Neural cell (in vitro differentiated cells): ENCODE measurements around the gene TRIM59. TPM values are rescaled to one million over a fixed set of nuclear protein-coding genes. Genes with fewer than 3 reads are reported as not detected.

Experiments
- H2AFZ ChIP-seq: fragments of 200-600, 300-800 bp; sonication (generic), shearing (Covaris generic); 2 replicates; pipeline ENCODE4 v1.6.0; 2014; ENCODE audit warnings: low read depth, mild to moderate bottlenecking, antibody characterized with exemption, low read length, moderate library complexity
- H3F3A ChIP-seq: fragments of 200-600 bp; shearing (Covaris generic); 2 replicates; pipeline ENCODE4 v1.6.1; 2016; ENCODE audit warnings: mild to moderate bottlenecking, moderate library complexity, mixed read lengths, antibody characterized with exemption, low read length; ENCODE audit not compliant: insufficient read depth, poor library complexity, severe bottlenecking
- H3K27ac ChIP-seq: fragments of 200-600, 300-800 bp; sonication (generic), shearing (Covaris generic); 2 replicates; pipeline ENCODE4 v1.5.1; 2014; ENCODE audit warnings: mild to moderate bottlenecking, low read length, moderate library complexity
- H3K27me3 ChIP-seq: fragments of 300-800, 200-600 bp; sonication (generic), shearing (Covaris generic); 2 replicates; pipeline ENCODE4 v1.6.0; 2014; ENCODE audit warnings: mild to moderate bottlenecking, low read depth, low read length, moderate library complexity; ENCODE audit not compliant: insufficient read depth
- H3K36me3 ChIP-seq: fragments of 300-800, 200-600 bp; sonication (generic), shearing (Covaris generic); 2 replicates; pipeline ENCODE4 v1.5.1; 2014; ENCODE audit warnings: mild to moderate bottlenecking, antibody characterized with exemption, low read length, moderate library complexity; ENCODE audit not compliant: insufficient read depth
- H3K4me2 ChIP-seq: fragments of 300-800, 200-600 bp; sonication (generic), shearing (Covaris generic); 2 replicates; pipeline ENCODE4 v1.6.0; 2014; ENCODE audit warnings: mild to moderate bottlenecking, low read length
- H3K4me3 ChIP-seq: fragments of 300-800, 200-600 bp; sonication (generic), shearing (Covaris generic); 2 replicates; pipeline ENCODE4 v1.5.1; 2014; ENCODE audit warnings: mild to moderate bottlenecking, low read length, moderate library complexity
- H3K79me2 ChIP-seq: fragments of 200-600 bp; shearing (Covaris generic); replicated peaks from 2 replicates; pipeline ENCODE4 v1.6.0; 2014; ENCODE audit warnings: mild to moderate bottlenecking, low read length, moderate library complexity; ENCODE audit not compliant: insufficient read depth
- H3K9ac ChIP-seq: fragments of 300-800, 200-600 bp; sonication (generic), shearing (Covaris generic); 2 replicates; pipeline ENCODE4 v1.6.1; 2016; ENCODE audit warnings: mild to moderate bottlenecking, low read length, mixed read lengths
- H3K9me2 ChIP-seq: fragments of 200-600 bp; shearing (Covaris generic); 2 replicates; pipeline ENCODE4 v1.6.1; 2016; ENCODE audit warnings: mild to moderate bottlenecking, low read length, mixed read lengths; ENCODE audit not compliant: insufficient read depth
- H3K9me3 ChIP-seq: fragments of 200-600, 300-800 bp; sonication (generic), shearing (Covaris generic); 2 replicates; pipeline ENCODE4 v1.6.1; 2016; ENCODE audit warnings: mild to moderate bottlenecking, mixed run types, low read length, moderate library complexity, mixed read lengths
- H4K20me1 ChIP-seq: fragments of 200-600 bp; shearing (Covaris generic); 2 replicates; pipeline ENCODE4 v1.6.1; 2016; ENCODE audit warnings: mild to moderate bottlenecking, mixed run types; ENCODE audit not compliant: insufficient read depth
- EP300 ChIP-seq: fragments of 450-650 bp; conservative IDR thresholded peaks from 2 replicates; pipeline ENCODE4 v1.6.1; 2014; ENCODE audit warnings: antibody characterized with exemption, mild to moderate bottlenecking, moderate library complexity; ENCODE audit not compliant: poor library complexity, severe bottlenecking
- EZH2 ChIP-seq: fragments of 200-600, 300-800 bp; shearing (Covaris generic), sonication (generic); IDR thresholded peaks from 2 replicates; pipeline ENCODE4 v1.6.1; 2014; ENCODE audit warnings: antibody characterized with exemption, low read length, borderline replicate concordance, mild to moderate bottlenecking; ENCODE audit not compliant: insufficient read depth, poor library complexity, severe bottlenecking
- MXI1 ChIP-seq: fragments of 450-650 bp; conservative IDR thresholded peaks from 2 replicates; pipeline ENCODE4 v1.6.1; 2014; ENCODE audit warnings: antibody characterized with exemption, mild to moderate bottlenecking; ENCODE audit not compliant: poor library complexity, severe bottlenecking
- POLR2AphosphoS5 ChIP-seq: IDR thresholded peaks from 2 replicates; pipeline ENCODE4 v1.6.1; 2012
- RAD21 ChIP-seq: fragments of 450-650 bp; conservative IDR thresholded peaks from 2 replicates; pipeline ENCODE4 v1.6.1; 2014; ENCODE audit warnings: antibody characterized with exemption, mild to moderate bottlenecking, moderate library complexity
- SMC3 ChIP-seq: fragments of 450-650 bp; conservative IDR thresholded peaks from 2 replicates; pipeline ENCODE4 v1.6.1; 2014; ENCODE audit warnings: antibody characterized with exemption, mild to moderate bottlenecking, moderate library complexity; ENCODE audit not compliant: poor library complexity
- TAF1 ChIP-seq: IDR thresholded peaks from 2 replicates; pipeline ENCODE4 v1.6.1; 2012; ENCODE audit warnings: low read depth
- polyA minus RNA-seq: library from RNA; depleted of rRNA, polyadenylated mRNA; stranded (reverse); fragments of >200 nt; gene quantifications from 2 replicates; pipeline ENCODE4 v1.2.3, GENCODE V29; 2014
- polyA plus RNA-seq: library from polyadenylated mRNA; depleted of rRNA; stranded (reverse); fragments of >200 nt; gene quantifications from 2 replicates; pipeline ENCODE4 v1.2.3, GENCODE V29; 2014
- TF ChIP-seq, protein P1 (sequence below): IDR thresholded peaks from 2 replicates; pipeline ENCODE4 v1.6.1; 2012; ENCODE audit warnings: borderline replicate concordance
- TF ChIP-seq, protein P2 (sequence below): fragments of 450-650 bp; IDR thresholded peaks from 2 replicates; pipeline ENCODE4 v1.5.1; 2014; ENCODE audit warnings: antibody characterized with exemption, mild to moderate bottlenecking, moderate library complexity; ENCODE audit not compliant: poor library complexity, severe bottlenecking

The TRIM59 gene
- polyA plus RNA-seq = 0.53 and 0.78 TPM in 2 replicates
- polyA minus RNA-seq = 4.4 and 5.3 TPM in 2 replicates

- Histone ChIP-seq H3K36me3 (no peaks in the 10 kb centered on the region), H2AFZ (peak within 1 kb of the TSS; percentile 79), H3K4me2 (peak within 1 kb of the TSS; percentile 59), H4K20me1 (no peaks in the 10 kb centered on the region), H3K27ac (peak within 1 kb of the TSS; percentile 24), H3K9me2 (no peaks in the 10 kb centered on the region), H3K79me2 (peaks cover 26% of the 10 kb centered on the region), H3K9ac (peak within 1 kb of the TSS; percentile 57), H3K4me3 (peak within 1 kb of the TSS; percentile 74), H3K9me3 (no peaks in the 10 kb centered on the region), H3F3A (no peaks in the 10 kb centered on the region), H3K27me3 (no peaks in the 10 kb centered on the region)
- no peak for TF ChIP-seq SMC3
- TF ChIP-seq MXI1 = peak; percentile 77
- TF ChIP-seq, protein P1, sequence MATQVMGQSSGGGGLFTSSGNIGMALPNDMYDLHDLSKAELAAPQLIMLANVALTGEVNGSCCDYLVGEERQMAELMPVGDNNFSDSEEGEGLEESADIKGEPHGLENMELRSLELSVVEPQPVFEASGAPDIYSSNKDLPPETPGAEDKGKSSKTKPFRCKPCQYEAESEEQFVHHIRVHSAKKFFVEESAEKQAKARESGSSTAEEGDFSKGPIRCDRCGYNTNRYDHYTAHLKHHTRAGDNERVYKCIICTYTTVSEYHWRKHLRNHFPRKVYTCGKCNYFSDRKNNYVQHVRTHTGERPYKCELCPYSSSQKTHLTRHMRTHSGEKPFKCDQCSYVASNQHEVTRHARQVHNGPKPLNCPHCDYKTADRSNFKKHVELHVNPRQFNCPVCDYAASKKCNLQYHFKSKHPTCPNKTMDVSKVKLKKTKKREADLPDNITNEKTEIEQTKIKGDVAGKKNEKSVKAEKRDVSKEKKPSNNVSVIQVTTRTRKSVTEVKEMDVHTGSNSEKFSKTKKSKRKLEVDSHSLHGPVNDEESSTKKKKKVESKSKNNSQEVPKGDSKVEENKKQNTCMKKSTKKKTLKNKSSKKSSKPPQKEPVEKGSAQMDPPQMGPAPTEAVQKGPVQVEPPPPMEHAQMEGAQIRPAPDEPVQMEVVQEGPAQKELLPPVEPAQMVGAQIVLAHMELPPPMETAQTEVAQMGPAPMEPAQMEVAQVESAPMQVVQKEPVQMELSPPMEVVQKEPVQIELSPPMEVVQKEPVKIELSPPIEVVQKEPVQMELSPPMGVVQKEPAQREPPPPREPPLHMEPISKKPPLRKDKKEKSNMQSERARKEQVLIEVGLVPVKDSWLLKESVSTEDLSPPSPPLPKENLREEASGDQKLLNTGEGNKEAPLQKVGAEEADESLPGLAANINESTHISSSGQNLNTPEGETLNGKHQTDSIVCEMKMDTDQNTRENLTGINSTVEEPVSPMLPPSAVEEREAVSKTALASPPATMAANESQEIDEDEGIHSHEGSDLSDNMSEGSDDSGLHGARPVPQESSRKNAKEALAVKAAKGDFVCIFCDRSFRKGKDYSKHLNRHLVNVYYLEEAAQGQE = no peak
- peak; percentile 18 for TF ChIP-seq POLR2AphosphoS5
- no peak for TF ChIP-seq RAD21
- TF ChIP-seq EP300 = peak; percentile 8
- TF ChIP-seq, protein P2, sequence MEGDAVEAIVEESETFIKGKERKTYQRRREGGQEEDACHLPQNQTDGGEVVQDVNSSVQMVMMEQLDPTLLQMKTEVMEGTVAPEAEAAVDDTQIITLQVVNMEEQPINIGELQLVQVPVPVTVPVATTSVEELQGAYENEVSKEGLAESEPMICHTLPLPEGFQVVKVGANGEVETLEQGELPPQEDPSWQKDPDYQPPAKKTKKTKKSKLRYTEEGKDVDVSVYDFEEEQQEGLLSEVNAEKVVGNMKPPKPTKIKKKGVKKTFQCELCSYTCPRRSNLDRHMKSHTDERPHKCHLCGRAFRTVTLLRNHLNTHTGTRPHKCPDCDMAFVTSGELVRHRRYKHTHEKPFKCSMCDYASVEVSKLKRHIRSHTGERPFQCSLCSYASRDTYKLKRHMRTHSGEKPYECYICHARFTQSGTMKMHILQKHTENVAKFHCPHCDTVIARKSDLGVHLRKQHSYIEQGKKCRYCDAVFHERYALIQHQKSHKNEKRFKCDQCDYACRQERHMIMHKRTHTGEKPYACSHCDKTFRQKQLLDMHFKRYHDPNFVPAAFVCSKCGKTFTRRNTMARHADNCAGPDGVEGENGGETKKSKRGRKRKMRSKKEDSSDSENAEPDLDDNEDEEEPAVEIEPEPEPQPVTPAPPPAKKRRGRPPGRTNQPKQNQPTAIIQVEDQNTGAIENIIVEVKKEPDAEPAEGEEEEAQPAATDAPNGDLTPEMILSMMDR = no peak
- peak; percentile 32 for TF ChIP-seq TAF1
- no peak for TF ChIP-seq EZH2
These were observed at the start of gene TRIM59 for GRCh38 chr3:160449636-160450598. Gene TRIM59 (minus strand): TSS chr3:160449786. CDS start chr3:160439183, 10,603 bp downstream.

DNA sequence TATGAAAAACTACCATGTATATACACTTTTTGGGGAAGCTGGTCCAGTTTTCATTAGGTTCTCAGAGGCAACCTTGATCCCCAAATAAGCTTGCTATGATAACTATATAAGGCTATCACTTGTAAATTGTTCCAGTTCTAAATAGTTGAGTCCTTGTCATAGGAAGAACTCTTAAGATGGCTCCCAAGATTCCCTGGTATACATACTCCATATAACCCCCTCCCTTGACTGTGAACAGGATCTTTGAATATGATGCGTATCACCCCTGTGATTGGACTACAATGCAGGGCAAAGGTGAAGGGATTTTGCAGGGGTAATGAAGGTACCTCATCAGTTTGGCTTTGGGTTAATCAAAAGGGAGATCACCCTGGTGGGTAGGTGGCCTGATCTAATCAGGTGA is 48.6 kb upstream of the TRIM59 start:
- Histone ChIP-seq H3F3A (no peaks in the 10 kb centered on the region), H3K27me3 (no peaks in the 10 kb centered on the region), H3K4me3 (no peak overlapping the region), H3K9ac (no peak overlapping the region), H3K27ac (no peak overlapping the region), H4K20me1 (no peaks in the 10 kb centered on the region), H3K36me3 (peaks cover 6% of the 10 kb centered on the region), H3K9me2 (no peaks in the 10 kb centered on the region), H3K79me2 (no peaks in the 10 kb centered on the region), H3K4me2 (no peak overlapping the region), H3K9me3 (no peaks in the 10 kb centered on the region), H2AFZ (no peak overlapping the region)
- TF ChIP-seq RAD21 (no peak), SMC3 (no peak), POLR2AphosphoS5 (no peak), MXI1 (no peak), EP300 (no peak)
- TF ChIP-seq, protein P1 = no peak
- TF ChIP-seq, protein P2 = no peak
